ENCODE measurements around the gene COL18A1.

Gene COL18A1

GRCh38 chr21:45383111-45383614 lies 21.8 kb upstream of the COL18A1 start:
- no peaks in the 10 kb centered on the region for H3K9me3 ChIP-seq (ENCODE audit: severe bottlenecking)
- no peak overlapping the region for H3K4me3 ChIP-seq (ENCODE audit: severe bottlenecking)
- no peaks in the 10 kb centered on the region for H3K36me3 ChIP-seq (ENCODE audit: low read depth)
- ATAC-seq (ENCODE audit: low read depth) (no peak), DNase-seq (ENCODE audit: low spot score) (peak; percentile 34)
- H3K4me1 ChIP-seq (ENCODE audit: insufficient read depth, poor library complexity, severe bottlenecking) = no peaks in the 10 kb centered on the region
- H3K27ac ChIP-seq (ENCODE audit: poor library complexity, severe bottlenecking) = no peak overlapping the region
- no peaks in the 10 kb centered on the region for H3K27me3 ChIP-seq (ENCODE audit: insufficient read depth, poor library complexity, severe bottlenecking)
- no peak for TF ChIP-seq CTCF (IDR thresholded peaks at IDR 0.05; ENCODE audit: poor library complexity, severe bottlenecking)

GRCh38 chr21:45383615-45384201 lies 21.3 kb upstream of the COL18A1 start:
- no peak for ATAC-seq (ENCODE audit: low read depth)
- H3K27me3 ChIP-seq (ENCODE audit: insufficient read depth, poor library complexity, severe bottlenecking) = no peaks in the 10 kb centered on the region
- no peak overlapping the region for H3K4me3 ChIP-seq (ENCODE audit: severe bottlenecking)
- no peaks in the 10 kb centered on the region for H3K36me3 ChIP-seq (ENCODE audit: low read depth)
- no peaks in the 10 kb centered on the region for H3K9me3 ChIP-seq (ENCODE audit: severe bottlenecking)
- DNase-seq (ENCODE audit: low spot score) = peak; percentile 52
- no peak overlapping the region for H3K27ac ChIP-seq (ENCODE audit: poor library complexity, severe bottlenecking)
- H3K4me1 ChIP-seq (ENCODE audit: insufficient read depth, poor library complexity, severe bottlenecking) = no peaks in the 10 kb centered on the region
- no peak for TF ChIP-seq CTCF (IDR thresholded peaks at IDR 0.05; ENCODE audit: poor library complexity, severe bottlenecking)

- no peak overlapping the region for H3K27ac ChIP-seq (ENCODE audit: poor library complexity, severe bottlenecking)
- DNase-seq (ENCODE audit: low spot score) (peak; percentile 56), ATAC-seq (ENCODE audit: low read depth) (no peak)
- no peaks in the 10 kb centered on the region for H3K36me3 ChIP-seq (ENCODE audit: low read depth)
- H3K4me1 ChIP-seq (ENCODE audit: insufficient read depth, poor library complexity, severe bottlenecking) = no peaks in the 10 kb centered on the region
- H3K27me3 ChIP-seq (ENCODE audit: insufficient read depth, poor library complexity, severe bottlenecking) = no peaks in the 10 kb centered on the region
- H3K4me3 ChIP-seq (ENCODE audit: severe bottlenecking) = no peak overlapping the region
- no peak for TF ChIP-seq CTCF (IDR thresholded peaks at IDR 0.05; ENCODE audit: poor library complexity, severe bottlenecking)
- no peaks in the 10 kb centered on the region for H3K9me3 ChIP-seq (ENCODE audit: severe bottlenecking)
These were observed 20.1 kb upstream of the COL18A1 start for GRCh38 chr21:45384656-45385548.

- ATAC-seq (ENCODE audit: low read depth) = no peak
- H3K27me3 ChIP-seq (ENCODE audit: insufficient read depth, poor library complexity, severe bottlenecking) = no peaks in the 10 kb centered on the region
- DNase-seq (ENCODE audit: low spot score) = no peak
These were observed 19.4 kb upstream of the COL18A1 start for GRCh38 chr21:45385549-45386050.

More at GRCh38 chr21:45385549-45386050, 19.4 kb upstream of the COL18A1 start:
- no peaks in the 10 kb centered on the region for H3K36me3 ChIP-seq (ENCODE audit: low read depth)
- TF ChIP-seq CTCF (IDR thresholded peaks at IDR 0.05; ENCODE audit: poor library complexity, severe bottlenecking) = no peak
- H3K4me3 ChIP-seq (ENCODE audit: severe bottlenecking) = no peak overlapping the region
- no peaks in the 10 kb centered on the region for H3K9me3 ChIP-seq (ENCODE audit: severe bottlenecking)
- H3K27ac ChIP-seq (ENCODE audit: poor library complexity, severe bottlenecking) = no peak overlapping the region
- no peaks in the 10 kb centered on the region for H3K4me1 ChIP-seq (ENCODE audit: insufficient read depth, poor library complexity, severe bottlenecking)
